ENCODE measurements around the gene ZSWIM4. TPM values are rescaled to one million over a fixed set of nuclear protein-coding genes. Genes with fewer than 3 reads are reported as not detected.

ZSWIM4 gene
- total and polyA plus RNA-seq, 10 donors, result 1.5 to 14.8 (median 7.7) TPM

- H3K9me3 ChIP-seq, result no peaks in the 10 kb centered on the region
- peaks cover 0 to 68% (median 50%) of the 10 kb centered on the region in 6 donors for H3K36me3 ChIP-seq
- intact Hi-C loops (cut with DNase I; ENCODE audit: low total_unique reads), result no loop called here
- DNase-seq, result peak; percentile 91
- H3K4me3 ChIP-seq, result peak within 1 kb of the TSS; percentile 62 to 93 (median 81)
- H3K27ac ChIP-seq, result peak within 1 kb of the TSS in 7 of 8 donors; percentile 42 to 83 (median 77)
- no peaks in the 10 kb centered on the region for H3K27me3 ChIP-seq (replicated peaks in 1 of 7)
- peak; percentile 80 to 89 (median 88) for TF ChIP-seq POLR2AphosphoS5 (IDR thresholded peaks at IDR 0.05)
- TF ChIP-seq CTCF (IDR thresholded peaks at IDR 0.05 in 8 of 11, conservative IDR thresholded peaks at IDR 0.05 in 3 of 11), result no peak
- H3K4me1 ChIP-seq, result peaks cover 5 to 33% (median 23%) of the 10 kb centered on the region in 6 donors
- WGBS, 5 donors, result 1 to 22% (median 9%) methylated on average over 19 to 58 of the region's 67 CpGs
Measured at GRCh38 chr19:13764101-13764807, 31.0 kb upstream of the ZSWIM4 start, which contains the start of gene MRI1. TSS of gene MRI1 (plus strand) at chr19:13764522. CDS start at chr19:13764589, 67 bp downstream.

GRCh38 chr19:13764821-13765394, 30.3 kb upstream of the ZSWIM4 start:
- intact Hi-C loops (cut with DNase I; ENCODE audit: low total_unique reads), result no loop called here
- no peaks in the 10 kb centered on the region for H3K27me3 ChIP-seq (replicated peaks in 1 of 7)
- peaks cover 5 to 33% (median 23%) of the 10 kb centered on the region in 6 donors for H3K4me1 ChIP-seq
- peak; percentile 89 for DNase-seq
- H3K36me3 ChIP-seq, result peaks cover 0 to 68% (median 50%) of the 10 kb centered on the region in 6 donors
- H3K9me3 ChIP-seq, result no peaks in the 10 kb centered on the region
- no peak for TF ChIP-seq CTCF (IDR thresholded peaks at IDR 0.05 in 8 of 11, conservative IDR thresholded peaks at IDR 0.05 in 3 of 11)
- TF ChIP-seq POLR2A (IDR thresholded peaks at IDR 0.05), result no peak
- TF ChIP-seq POLR2AphosphoS5 (IDR thresholded peaks at IDR 0.05), result no peak
- H3K27ac ChIP-seq, result peak overlapping the region in 6 of 8 donors; percentile 69 to 83 (median 78)
- WGBS, 5 donors, result 1 to 5% (median 2%) methylated on average over 8 to 48 of the region's 48 CpGs
- peak overlapping the region; percentile 62 to 93 (median 81) for H3K4me3 ChIP-seq

GRCh38 chr19:13765395-13766094, 29.7 kb upstream of the ZSWIM4 start:
- peak overlapping the region; percentile 62 to 93 (median 81) for H3K4me3 ChIP-seq
- H3K4me1 ChIP-seq, result peaks cover 5 to 33% (median 23%) of the 10 kb centered on the region in 6 donors
- no peaks in the 10 kb centered on the region for H3K27me3 ChIP-seq (replicated peaks in 1 of 7)
- 56 to 70% (median 62%) methylated on average over 15 to 19 of the region's 19 CpGs for WGBS, 5 donors
- intact Hi-C loops (cut with DNase I; ENCODE audit: low total_unique reads), result no loop called here
- peak overlapping the region in 6 of 8 donors; percentile 69 to 83 (median 78) for H3K27ac ChIP-seq
- DNase-seq, result no peak
- H3K36me3 ChIP-seq, result peaks cover 0 to 68% (median 50%) of the 10 kb centered on the region in 6 donors
- no peaks in the 10 kb centered on the region for H3K9me3 ChIP-seq
- TF ChIP-seq CTCF (IDR thresholded peaks at IDR 0.05 in 8 of 11, conservative IDR thresholded peaks at IDR 0.05 in 3 of 11), result no peak
- TF ChIP-seq POLR2A (IDR thresholded peaks at IDR 0.05), result no peak
- no peak for TF ChIP-seq POLR2AphosphoS5 (IDR thresholded peaks at IDR 0.05)

Measured in spleen (tissue), 11 donors.